Colon (tissue), 2 donors: Measurements from ENCODE around the gene NIN.

Source experiments
- FAIRE-seq: peaks from 2 replicates; lab custom pipeline; 2012; peaks lifted over from hg19 to GRCh38; lab: Jason Lieb, UNC
- donor health status: control.
- donor health status: control.

NIN gene

DNA sequence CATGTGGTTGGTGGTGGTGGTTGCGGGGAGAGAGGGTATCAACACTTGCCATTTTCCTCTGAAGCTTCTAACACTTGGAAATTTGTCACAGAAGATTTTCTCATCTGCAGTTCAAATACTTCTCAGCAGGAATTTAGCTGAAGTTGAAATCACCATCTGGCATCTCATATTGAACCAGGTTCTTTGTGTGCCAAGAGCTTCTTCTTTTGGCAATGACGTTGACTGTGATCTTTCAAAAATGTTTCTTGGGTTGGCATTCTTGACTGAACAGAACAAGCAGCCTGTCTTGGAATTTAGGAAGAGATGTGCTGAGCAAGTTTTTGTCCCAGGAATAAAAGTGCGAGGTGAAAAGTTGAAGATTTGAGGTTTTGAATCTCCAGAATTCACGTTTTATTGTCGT, 8.7 kb upstream of the NIN start:
- FAIRE-seq = no peak

DNA sequence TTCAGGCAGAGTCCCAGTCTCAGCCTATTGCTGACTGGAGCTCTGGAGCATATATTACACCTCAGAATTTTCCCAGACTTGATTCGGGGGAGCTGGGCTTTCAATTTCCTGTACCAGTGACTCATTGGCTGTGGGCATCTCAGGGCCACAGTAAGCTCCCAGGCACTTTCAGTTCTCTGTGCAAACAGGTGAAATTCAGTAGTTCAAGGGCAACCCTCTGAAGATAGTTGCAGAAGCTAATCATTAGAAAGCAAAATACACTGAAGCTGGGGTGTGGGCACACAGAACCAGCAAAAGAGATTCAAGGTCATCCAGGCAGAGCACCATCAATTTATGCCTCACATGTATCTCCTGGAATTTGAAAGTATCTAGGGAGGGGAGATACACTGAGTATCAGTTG, 8.1 kb upstream of the NIN start:
- FAIRE-seq = no peak

DNA sequence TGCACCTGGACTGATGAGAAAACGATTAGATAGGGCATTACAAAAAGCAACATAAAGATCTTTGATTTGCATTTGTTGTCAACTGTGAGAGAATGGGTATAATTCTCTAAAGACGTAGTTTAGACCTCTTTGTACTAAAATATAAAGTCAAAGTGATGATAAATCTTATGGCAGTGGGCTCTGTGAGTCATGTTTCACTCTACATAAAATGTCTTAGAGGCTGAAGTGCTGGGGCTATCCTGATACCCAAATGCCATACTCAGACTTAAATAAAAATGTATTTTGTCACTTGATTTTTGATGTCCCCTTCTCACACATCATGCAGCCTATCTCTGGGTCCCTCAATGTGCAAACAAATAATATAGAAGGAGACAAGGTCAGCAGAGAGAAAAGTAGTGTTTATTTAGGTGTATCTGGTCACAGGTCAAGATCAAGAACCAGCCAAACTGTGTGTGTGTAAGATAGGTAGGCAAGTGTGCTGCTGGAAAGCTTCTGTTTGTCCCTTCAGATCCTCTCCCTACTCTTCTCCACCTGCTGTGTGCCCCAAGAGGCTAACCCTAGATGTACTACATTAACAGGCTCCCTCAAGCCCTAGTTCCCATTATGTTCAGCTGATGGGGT, 7.0 kb upstream of the NIN start:
- no peak for FAIRE-seq

DNA sequence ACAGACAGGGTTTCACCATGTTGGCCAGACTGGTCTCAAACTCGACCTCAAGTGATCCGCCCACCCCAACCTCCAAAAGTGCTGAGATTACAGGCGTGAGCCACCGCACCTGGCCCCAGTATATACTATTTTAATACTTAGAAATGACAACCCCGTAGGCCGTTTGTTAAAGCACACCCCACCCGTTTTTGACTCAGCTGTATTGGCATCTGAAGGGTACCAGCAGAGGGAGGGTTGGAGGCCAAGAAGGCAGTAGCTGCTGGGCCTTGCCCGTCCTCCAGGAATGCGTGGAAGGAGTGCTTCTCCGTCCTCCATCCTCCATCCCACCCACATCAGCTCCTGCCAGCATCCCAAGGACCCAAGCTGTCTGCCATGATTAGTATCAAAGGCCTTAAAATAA, 6.3 kb upstream of the NIN start:
- FAIRE-seq = no peak

DNA sequence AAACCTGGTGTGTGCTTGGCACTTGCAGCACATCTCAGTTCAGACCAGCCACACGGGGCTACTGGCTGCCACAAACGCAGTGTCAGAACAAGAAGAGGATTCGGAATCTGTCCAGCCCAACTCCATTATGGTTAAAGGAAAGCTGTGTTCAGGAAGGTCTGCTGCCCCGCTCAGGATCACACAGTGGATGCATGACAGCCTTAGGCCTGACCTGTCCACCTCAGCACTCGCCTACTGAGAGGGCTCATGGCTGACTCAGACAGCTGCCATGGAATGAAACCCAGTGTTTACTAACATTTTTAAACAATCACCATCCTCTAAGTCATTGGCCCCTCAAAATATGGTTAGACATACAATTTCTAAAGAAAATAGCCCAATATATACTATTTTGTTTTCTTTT, 5.6 kb upstream of the NIN start:
- no peak for FAIRE-seq

DNA sequence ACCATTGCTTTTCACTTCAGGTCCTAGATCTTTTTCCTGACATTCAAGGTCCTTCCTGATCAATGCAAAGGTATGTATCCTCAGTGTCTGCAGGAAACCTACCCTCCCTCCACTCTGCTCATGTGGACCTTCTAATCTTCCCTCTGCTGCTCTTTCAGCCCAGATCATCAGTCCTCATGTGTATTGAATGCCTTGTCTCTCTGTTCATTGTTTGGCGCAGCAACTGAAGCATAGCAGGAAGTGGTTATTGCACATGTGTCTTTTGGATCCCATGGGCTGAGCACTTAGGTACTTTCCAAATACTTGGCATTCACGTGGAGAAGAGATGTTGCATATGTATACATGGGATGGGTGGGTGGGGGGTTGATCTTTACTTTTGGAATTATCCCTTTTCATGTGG, 4.3 kb upstream of the NIN start:
- no peak for FAIRE-seq

DNA sequence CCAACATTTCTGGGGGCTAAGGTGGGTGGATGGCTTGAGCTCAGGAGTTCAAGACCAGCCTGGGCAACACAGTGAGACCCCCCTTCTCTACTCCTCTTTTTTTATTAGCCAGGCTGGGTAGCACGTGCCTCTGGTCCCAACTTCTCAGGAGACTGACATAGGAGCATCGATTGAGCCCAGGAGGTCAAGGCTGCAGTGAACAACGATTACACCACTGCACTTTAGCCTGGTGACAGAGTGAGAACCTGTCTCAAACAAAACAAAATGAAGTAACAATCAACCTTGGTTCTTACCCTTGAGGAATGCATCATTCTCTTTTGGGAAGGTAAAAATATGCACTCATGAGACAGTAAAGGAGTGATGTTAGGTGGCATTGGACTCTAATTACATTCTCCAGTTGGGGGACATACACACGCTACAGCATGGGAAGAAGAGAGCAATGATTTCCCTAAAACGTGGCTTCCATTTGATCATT, 3.9 kb upstream of the NIN start:
- FAIRE-seq = no peak

DNA sequence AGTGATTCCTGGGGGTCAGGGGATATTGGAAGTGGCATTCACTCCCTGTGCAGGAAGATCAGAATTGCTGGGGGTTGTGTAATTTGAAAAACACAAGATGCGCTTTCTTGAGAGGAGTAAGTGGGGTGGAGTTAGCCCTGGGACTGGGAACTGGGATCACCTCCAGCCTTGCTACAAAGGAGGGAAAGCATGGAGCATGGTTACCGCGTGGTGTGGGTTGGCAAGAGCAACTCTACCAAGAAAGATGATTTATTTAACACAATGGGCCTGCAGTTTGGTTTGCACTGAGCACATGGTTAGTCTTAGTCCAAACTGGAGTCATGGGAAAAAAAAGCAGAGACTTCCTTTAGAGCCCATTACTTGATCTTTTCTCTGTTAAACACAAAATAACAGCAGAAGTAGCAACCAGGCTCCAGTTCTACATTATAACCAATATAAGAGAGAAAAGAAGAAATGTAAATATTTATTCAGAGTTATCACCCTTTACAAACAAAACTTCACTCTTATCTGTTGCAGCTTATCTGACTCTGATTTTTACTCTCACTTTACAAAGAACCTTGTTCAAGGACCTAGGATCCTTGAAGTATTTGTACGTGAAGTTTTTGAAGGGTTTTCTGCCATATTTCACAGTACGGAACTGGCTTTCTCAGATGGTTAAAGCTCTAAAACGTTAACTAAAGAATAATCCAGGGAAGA, 2.1 kb upstream of the NIN start:
- no peak for FAIRE-seq

DNA sequence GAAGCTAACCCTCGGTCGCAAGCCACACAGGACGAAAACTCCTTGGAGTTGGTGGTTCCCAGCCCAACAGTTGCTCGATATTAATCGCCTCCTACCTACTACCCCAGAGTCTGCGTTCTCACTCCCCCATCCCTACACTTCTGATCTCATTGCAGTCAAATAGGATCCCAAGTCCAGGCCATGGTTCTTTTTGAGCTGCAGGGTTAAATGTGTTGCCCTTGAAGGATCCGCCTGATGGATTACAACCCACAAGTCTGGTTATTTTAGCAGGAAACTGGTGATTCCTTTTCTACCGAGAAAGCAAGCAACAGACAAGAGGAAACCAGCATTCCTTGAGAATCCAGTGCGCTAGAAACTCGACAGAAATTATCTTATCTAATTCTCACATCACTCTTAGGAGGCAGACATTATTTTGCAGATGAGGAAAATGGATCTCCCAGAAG, 785 bp upstream of the NIN start:
- FAIRE-seq = no peak

DNA sequence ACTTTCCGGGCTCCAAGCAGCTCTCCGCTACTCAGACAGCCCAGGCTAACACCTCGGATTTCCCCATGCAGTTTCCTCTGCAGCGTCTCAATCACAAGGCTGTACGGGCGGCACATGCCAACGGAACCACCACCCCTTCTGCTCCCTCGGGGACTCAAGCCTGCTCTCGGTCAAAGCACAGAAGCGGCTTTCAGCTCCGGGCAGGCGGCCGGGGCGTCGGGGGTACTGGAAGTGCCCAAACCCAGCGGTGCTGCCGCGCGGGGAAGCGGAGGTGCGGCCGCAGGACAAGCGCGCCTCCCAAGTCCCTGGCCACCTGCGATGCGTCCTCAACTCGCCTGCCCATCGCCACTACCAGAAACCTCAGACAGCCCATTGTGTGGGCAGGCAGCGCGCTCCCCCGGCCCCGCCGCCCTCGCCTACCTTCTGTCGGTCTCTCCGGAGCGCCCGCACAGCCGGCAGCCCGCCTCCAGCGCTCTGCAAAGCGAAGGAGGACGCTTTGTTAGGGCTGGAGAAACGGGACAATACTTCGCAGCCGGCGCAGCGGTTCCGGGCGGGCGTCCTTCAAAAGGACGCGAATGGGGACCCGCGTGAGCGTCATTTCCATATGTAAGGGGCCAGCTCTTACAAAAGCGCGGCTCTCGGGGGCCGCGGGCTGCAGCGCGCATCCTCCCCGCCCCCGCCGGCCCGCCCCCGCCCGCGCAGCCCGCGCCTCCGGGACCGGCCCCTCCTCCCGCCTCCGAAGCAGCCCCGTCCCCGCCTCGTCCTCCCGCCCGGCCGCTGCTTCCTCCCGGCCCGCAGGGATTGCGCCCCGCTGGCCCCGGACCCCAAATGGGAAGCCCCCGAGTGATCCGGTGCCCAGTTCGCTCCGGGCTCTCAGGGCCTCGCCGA, 674 bp downstream of the NIN start:
- no peak for FAIRE-seq

DNA sequence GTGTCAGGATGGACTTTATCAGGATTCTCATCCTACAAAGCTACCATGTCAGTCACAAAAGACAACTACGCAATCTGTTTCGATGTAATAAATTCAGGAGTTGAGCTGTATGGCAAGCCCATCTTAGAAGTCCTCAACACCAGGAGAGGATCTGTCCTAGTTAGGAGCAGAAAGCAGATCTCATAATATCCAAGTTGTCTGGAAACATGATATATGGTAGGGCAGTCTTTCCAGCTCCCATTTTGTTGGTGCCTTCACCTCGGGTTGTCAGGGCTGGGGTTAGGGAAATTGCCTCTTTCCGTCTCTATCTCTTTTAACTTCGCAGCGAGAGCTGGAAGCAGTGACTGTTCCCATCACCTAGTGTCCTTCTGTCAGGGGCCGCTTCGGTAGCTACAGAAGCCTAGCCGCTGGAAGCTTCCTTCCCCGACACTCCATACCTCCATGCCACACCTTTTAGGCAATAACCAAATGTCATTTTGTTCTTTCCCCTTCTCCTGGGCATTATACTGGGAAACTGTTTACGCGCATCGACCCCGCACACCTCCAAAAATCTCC, 1.4 kb downstream of the NIN start:
- no peak for FAIRE-seq

DNA sequence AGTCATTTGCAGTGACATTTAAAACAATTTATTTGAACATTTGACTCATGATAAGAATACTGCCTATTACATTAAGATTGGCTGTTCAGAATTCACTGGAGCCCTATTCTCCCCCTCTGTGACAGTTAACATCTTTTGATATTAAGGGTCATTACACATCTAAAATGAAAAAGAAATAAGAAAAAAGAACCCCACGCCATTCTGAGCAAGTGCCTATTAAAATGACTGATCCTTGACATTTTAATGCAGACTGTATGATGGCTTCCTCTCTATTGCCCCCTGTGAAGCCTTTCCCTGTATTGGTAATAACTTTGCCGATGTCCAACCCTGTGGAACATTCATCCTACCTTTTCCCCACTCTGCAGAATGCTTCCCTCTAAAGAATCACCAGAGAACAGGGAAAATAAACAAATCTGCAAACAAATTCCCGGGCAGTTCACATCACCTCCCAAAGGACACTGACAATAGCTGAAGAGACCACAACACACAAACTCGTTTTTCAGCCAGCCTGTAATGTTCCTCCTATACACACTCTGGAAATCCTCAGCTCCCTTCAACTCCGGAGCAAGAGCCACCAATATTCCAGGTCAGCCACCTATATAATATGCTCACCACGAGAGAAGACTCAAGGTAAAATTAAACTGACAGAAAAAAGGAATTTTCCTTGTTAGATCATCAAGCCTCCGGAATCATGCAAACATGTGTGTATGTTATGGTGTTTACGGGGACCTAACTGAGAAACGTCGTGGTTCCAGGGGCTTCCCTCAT, 2.1 kb downstream of the NIN start:
- FAIRE-seq = no peak

DNA sequence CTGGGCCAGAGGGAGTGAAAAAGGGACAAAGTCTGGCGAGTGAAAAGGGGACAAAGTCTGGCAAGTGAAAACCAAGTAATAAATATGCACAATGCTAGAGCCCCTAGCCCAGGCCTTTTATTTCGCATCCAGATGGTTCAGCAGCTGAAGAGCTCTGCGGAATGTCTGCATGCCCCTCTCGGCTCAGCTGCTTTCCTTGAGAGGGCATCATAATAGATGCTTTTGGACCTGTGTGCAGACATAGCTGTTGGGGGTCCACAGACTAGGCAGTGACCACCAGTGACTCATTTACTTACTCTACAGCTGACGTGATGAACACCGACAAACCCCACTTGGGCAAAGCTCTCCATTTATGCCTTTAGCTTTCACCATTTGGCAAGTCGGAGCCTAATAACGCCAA, 4.3 kb downstream of the NIN start:
- FAIRE-seq = no peak

DNA sequence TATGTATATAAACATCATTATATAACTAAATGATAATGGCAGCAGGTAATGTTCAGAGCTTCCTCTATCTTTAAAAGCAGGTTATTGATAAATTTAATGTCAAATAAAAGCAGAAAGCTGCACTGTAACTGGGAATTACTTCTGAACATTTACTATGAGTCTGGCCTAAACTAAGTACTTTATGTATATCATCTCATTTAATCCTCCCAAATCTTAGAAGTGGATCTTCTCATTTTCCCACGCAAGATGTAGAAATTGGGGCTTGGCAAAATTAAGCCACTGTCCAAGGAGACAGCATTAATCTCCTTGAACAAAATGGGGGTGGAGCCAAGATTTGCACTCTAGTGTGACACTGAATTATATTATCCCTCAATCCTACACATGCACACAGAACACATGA, 5.7 kb downstream of the NIN start:
- no peak for FAIRE-seq

DNA sequence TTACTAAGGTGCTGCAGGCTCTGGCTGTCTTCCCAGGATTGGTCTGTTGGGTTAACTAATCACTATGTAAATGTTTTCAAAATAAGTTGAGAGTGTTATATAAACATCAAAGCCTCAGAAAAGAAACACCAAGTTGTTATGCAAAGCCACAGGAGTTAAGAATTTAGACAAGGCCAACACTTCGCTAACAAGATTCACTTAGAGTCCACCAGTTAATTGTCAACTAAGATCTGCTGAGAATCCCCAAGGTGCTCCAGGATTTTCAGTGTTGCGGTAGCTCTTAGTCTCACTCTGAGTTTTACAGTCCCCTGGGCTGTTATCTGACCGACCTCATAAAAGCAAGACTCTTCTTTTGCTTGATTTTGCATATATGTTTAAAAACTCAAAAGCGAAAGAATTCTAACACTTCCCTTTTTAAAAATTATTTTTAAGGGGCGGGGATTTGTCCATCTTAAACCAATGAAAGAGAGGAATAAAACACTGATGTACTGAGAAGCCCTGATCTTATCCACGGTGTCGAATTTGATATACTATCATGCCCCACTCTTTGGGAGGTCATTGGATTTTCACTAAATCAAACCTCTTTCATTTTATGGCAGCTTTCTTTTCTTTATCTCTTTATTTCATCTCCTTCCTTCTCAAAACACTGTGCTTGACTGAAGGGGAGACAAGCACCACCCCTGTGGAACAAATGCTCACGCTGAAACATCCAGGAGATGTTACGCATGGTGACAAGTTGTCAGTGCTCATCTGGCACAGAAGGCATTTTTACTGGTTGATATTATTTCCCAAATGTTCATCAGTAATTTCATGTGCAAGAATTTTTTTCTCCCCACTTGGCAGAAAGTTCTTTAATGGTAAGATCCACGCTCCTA, 7.0 kb downstream of the NIN start:
- no peak for FAIRE-seq

DNA sequence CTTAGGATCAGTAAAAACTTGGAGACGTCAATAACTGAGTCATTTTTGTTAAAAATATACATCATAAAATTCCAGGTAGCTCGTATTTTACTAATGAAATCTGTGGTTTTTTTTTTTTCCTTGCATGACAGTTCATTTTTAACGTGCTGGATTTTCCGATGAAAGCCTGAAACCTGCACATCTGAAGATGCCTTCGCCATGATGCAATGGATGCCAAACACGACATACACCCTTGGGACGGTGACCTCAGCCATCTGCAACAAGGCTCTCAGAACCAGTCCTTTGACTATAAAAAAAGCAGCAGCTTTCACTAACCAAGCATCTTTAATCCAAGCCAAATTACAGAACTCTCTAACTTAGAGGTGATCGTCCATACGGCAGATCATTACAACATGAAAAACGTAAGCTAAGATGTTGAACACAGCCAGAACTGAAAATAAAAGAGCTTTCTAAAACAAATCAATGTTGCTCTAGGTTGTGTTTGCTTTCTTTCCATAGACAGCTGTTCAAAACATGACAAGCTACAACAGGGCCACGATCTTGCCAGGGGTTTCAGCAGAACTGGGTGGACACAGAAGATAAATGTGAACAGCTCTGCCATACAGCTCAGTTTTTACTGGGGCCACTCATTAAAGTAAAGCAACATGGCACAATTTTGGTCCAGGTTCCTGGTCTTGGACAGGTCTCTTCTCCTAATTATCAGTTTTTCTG, 7.8 kb downstream of the NIN start:
- FAIRE-seq = no peak

DNA sequence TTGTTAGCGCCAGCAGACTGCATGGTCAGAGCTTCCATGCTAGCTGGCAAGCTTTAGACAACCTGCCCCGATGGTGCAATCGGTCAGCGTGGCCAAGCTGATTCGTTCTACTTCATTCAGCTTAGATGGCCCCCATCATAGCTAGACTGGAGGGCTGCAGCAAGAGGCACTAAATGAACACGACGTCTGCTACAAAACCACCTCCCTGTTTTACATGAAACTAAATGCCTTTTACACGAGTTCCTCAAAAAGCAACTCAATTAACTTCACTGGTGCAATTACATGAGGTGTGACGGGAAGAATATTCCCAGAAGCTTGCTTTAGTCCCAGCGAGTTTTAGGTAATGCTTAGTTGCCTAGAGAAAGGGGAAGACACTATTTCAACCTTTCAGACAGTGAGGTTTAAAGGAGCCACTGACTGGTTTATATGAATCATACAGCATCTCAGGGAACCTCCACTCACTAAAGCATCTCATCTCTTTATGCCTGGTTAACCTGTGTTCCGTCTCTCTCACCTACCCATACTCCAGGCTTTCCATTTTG, 8.4 kb downstream of the NIN start:
- no peak for FAIRE-seq

DNA sequence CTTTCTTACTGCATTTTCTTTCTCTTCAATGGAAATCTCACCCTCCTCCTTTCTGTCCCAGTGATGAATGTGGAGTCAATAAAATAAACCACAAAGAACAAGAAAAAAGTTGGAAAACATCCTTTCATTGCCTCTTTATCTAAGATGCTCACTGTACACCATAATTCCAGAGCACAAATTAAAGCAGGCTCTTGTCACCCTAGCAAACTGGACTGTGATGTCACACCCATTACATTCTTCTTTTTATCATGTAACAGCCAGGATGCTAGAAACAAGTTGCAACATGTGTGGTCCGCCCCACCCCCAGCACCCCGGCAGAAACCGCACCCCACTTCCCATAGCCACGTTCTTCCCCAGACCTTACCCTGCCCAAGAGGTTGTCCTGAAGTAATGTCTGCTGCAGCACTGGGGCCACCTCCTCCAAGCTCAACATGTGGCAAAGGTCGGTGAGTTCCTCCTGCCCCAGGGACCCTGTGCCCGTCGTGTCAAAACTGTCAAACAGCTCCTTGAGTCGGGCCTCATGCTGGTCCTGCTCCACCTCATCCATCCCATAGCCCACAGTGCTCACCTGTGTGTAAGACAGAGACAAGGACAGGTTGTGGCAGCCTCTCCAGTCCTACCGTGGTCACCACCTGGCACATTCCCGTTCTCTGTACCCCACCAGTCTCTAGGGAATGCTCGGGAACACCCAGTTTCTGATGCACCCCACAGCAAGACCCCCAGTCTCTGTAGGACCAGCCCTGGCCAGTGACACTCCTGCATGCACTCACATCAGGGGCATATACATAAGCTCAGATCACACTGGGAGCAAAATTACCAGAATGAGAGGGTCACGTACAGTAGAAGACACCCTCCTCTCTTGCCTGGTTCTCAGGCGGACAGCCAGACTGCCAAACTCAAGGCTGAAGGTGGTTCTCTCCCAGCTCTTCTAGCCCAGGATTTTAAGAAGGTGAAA, 9.2 kb downstream of the NIN start:
- no peak for FAIRE-seq
